ENCODE data around the gene ADAMTSL1.

ADAMTSL1 gene

DNA sequence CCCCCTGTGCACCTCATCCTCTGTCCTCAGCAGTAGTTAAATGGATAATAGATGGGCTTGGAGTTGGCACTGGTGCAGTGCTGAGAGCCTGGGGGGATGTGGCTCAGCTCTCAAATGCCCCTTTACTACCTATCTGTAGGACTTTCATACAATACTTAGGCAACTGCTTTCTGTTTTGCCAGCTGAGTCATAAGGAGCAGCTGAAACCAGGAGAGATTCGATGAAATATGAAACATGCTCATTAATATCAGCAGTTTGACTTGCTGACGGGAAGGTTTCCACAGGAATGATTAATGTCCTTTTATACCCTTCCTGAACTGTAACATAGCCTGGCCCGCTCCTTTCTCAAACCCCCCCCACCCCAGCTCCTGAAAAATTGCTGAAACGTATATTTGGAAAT, 416.4 kb downstream of the ADAMTSL1 start:
- Histone ChIP-seq H3K27me3 (ENCODE audit: insufficient read depth, low read depth) (no peaks in the 10 kb centered on the region), H2AFZ (ENCODE audit: low read depth) (no peak overlapping the region), H3K27ac (no peak overlapping the region)

DNA sequence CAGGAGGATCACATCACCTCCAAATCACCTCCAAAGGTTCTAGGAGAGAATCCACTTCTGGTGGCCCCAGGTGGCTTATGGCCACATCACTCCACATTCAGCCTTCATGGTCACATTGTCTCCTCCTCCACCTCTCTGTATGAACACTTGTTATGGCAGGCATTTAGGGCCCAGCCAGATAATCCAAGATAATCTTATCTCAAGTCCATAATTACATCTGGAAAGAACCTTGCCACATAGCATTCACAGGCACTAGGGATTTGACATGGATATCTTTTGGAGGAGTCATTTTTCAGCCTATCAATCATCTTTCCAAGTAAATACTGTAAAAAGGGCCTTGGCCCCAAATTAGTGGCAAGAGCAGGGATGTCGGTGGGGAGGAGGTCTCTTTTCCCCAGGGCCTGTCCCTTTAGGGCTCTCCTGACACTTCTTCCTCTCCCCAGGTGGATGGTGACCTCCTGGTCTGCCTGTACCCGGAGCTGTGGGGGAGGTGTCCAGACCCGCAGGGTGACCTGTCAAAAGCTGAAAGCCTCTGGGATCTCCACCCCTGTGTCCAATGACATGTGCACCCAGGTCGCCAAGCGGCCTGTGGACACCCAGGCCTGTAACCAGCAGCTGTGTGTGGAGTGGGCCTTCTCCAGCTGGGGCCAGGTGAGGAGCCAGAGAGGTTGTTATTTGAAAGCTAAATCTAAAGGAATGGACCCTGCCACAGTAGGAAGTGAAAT, 418.2 kb downstream of the ADAMTSL1 start:
- TF ChIP-seq, protein P1, sequence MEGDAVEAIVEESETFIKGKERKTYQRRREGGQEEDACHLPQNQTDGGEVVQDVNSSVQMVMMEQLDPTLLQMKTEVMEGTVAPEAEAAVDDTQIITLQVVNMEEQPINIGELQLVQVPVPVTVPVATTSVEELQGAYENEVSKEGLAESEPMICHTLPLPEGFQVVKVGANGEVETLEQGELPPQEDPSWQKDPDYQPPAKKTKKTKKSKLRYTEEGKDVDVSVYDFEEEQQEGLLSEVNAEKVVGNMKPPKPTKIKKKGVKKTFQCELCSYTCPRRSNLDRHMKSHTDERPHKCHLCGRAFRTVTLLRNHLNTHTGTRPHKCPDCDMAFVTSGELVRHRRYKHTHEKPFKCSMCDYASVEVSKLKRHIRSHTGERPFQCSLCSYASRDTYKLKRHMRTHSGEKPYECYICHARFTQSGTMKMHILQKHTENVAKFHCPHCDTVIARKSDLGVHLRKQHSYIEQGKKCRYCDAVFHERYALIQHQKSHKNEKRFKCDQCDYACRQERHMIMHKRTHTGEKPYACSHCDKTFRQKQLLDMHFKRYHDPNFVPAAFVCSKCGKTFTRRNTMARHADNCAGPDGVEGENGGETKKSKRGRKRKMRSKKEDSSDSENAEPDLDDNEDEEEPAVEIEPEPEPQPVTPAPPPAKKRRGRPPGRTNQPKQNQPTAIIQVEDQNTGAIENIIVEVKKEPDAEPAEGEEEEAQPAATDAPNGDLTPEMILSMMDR (conservative IDR thresholded peaks at IDR 0.05; ENCODE audit: low read depth, low read length), result no peak
- Histone ChIP-seq H3K4me1 (ENCODE audit: low read depth, poor library complexity, severe bottlenecking) (peaks cover 22% of the 10 kb centered on the region), H3K36me3 (ENCODE audit: insufficient read depth) (no peaks in the 10 kb centered on the region), H3K27ac (no peak overlapping the region), H3K4me3 (IDR thresholded peaks at IDR 0.05; ENCODE audit: insufficient read depth, low read depth, low read length) (no peak overlapping the region), H2AFZ (ENCODE audit: low read depth) (no peak overlapping the region), H3K4me2 (no peak overlapping the region), H3K27me3 (ENCODE audit: insufficient read depth, low read depth) (no peaks in the 10 kb centered on the region), H3K9ac (no peak overlapping the region), H4K20me1 (ENCODE audit: insufficient read depth) (no peaks in the 10 kb centered on the region), H3K79me2 (ENCODE audit: insufficient read depth, low read depth) (no peaks in the 10 kb centered on the region)

More for the DNA sequence above, 416.4 kb downstream of the ADAMTSL1 start:
- no peak overlapping the region for H3K9ac ChIP-seq
- H3K79me2 ChIP-seq (ENCODE audit: insufficient read depth, low read depth), result no peaks in the 10 kb centered on the region
- H4K20me1 ChIP-seq (ENCODE audit: insufficient read depth), result no peaks in the 10 kb centered on the region
- peaks cover 9% of the 10 kb centered on the region for H3K4me1 ChIP-seq (ENCODE audit: low read depth, poor library complexity, severe bottlenecking)
- H3K4me3 ChIP-seq (IDR thresholded peaks at IDR 0.05; ENCODE audit: insufficient read depth, low read depth, low read length), result no peak overlapping the region
- H3K36me3 ChIP-seq (ENCODE audit: insufficient read depth), result no peaks in the 10 kb centered on the region
- TF ChIP-seq, protein P1 (conservative IDR thresholded peaks at IDR 0.05; ENCODE audit: low read depth, low read length), result no peak
- H3K4me2 ChIP-seq, result no peak overlapping the region; the same call in 1 of the 2 replicates

DNA sequence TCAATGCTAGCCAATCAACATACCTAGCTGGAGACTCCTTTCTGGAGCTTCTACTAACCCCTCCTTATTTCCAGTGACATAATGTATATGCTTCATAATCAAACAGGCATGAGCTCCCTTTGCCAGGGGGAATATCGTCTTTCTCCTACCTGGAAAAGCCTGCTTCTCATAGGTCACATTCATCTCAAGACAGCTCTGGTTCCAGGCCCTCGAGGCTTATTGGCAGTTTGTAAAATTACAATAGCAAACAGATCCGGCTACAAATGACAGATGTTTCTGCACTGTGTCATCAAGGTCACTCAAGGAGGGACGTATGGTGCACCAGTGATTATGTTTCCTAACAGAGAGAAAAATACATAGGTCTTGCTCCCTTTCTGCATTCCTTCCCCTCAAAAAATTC, 419.1 kb downstream of the ADAMTSL1 start:
- H3K36me3 ChIP-seq (ENCODE audit: insufficient read depth), result no peaks in the 10 kb centered on the region
- TF ChIP-seq, protein P1 (conservative IDR thresholded peaks at IDR 0.05; ENCODE audit: low read depth, low read length), result no peak
- H3K27ac ChIP-seq, result no peak overlapping the region
- H3K27me3 ChIP-seq (ENCODE audit: insufficient read depth, low read depth), result no peaks in the 10 kb centered on the region
- H3K4me3 ChIP-seq (IDR thresholded peaks at IDR 0.05; ENCODE audit: insufficient read depth, low read depth, low read length), result no peak overlapping the region
- no peak overlapping the region for H3K9ac ChIP-seq
- no peaks in the 10 kb centered on the region for H4K20me1 ChIP-seq (ENCODE audit: insufficient read depth)
- no peaks in the 10 kb centered on the region for H3K79me2 ChIP-seq (ENCODE audit: insufficient read depth, low read depth)
- peaks cover 22% of the 10 kb centered on the region for H3K4me1 ChIP-seq (ENCODE audit: low read depth, poor library complexity, severe bottlenecking)
- no peak overlapping the region for H3K4me2 ChIP-seq
- H2AFZ ChIP-seq (ENCODE audit: low read depth), result no peak overlapping the region

DNA sequence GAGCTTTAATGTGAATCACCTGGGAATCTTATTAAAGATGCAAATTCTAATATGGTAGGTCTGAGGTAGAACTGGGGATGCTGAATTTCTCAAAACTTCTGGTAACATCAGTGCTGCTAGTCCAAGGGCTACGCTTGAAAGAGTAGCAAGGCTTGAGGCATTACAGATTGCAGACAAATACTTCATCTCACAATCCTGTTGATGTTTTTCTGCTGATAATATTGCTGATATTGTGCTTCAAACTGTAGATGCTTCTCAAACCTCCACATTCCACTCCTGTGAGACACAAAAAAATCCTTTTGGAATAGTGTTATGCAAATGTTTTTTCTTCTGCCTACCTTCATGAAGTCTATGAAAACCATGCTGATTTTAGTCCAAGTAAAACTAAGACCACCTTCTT, 419.5 kb downstream of the ADAMTSL1 start:
- no peaks in the 10 kb centered on the region for H3K79me2 ChIP-seq (ENCODE audit: insufficient read depth, low read depth)
- H3K36me3 ChIP-seq (ENCODE audit: insufficient read depth), result no peaks in the 10 kb centered on the region
- TF ChIP-seq, protein P1 (conservative IDR thresholded peaks at IDR 0.05; ENCODE audit: low read depth, low read length), result no peak
- H2AFZ ChIP-seq (ENCODE audit: low read depth), result no peak overlapping the region
- peaks cover 22% of the 10 kb centered on the region for H3K4me1 ChIP-seq (ENCODE audit: low read depth, poor library complexity, severe bottlenecking)
- H4K20me1 ChIP-seq (ENCODE audit: insufficient read depth), result no peaks in the 10 kb centered on the region
- H3K27ac ChIP-seq, result no peak overlapping the region
- no peak overlapping the region for H3K9ac ChIP-seq
- H3K27me3 ChIP-seq (ENCODE audit: insufficient read depth, low read depth), result no peaks in the 10 kb centered on the region
- no peak overlapping the region for H3K4me2 ChIP-seq
- H3K4me3 ChIP-seq (IDR thresholded peaks at IDR 0.05; ENCODE audit: insufficient read depth, low read depth, low read length), result no peak overlapping the region

All from KMS-11 (cell line).